DND-41 (cell line): Measurements from ENCODE around the gene EML5.

ENCODE experiments used
- EZH2 ChIP-seq: IDR thresholded peaks from 3 replicates; pipeline ENCODE4 v1.6.1; 2012; ENCODE audit warnings: borderline replicate concordance, low read depth, mild to moderate bottlenecking, moderate library complexity, low read length, inconsistent platforms; ENCODE audit not compliant: severe bottlenecking
- TF ChIP-seq, protein P1 (sequence below): IDR thresholded peaks from 2 replicates; pipeline ENCODE4 v1.5.1; 2012; ENCODE audit warnings: borderline replicate concordance, low read length, moderate library complexity, mild to moderate bottlenecking; ENCODE audit not compliant: poor library complexity, severe bottlenecking; ENCODE audit errors: extremely low read depth

- no peak for TF ChIP-seq EZH2
- TF ChIP-seq, protein P1, sequence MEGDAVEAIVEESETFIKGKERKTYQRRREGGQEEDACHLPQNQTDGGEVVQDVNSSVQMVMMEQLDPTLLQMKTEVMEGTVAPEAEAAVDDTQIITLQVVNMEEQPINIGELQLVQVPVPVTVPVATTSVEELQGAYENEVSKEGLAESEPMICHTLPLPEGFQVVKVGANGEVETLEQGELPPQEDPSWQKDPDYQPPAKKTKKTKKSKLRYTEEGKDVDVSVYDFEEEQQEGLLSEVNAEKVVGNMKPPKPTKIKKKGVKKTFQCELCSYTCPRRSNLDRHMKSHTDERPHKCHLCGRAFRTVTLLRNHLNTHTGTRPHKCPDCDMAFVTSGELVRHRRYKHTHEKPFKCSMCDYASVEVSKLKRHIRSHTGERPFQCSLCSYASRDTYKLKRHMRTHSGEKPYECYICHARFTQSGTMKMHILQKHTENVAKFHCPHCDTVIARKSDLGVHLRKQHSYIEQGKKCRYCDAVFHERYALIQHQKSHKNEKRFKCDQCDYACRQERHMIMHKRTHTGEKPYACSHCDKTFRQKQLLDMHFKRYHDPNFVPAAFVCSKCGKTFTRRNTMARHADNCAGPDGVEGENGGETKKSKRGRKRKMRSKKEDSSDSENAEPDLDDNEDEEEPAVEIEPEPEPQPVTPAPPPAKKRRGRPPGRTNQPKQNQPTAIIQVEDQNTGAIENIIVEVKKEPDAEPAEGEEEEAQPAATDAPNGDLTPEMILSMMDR: no peak
Measured at GRCh38 chr14:88568196-88568595, 224.6 kb downstream of the EML5 start.
